ENCODE results near the gene PSPN. TPM values are rescaled to one million over a fixed set of nuclear protein-coding genes. Genes with fewer than 3 reads are reported as not detected.
"Not testable (repeated sequence)": the region's sequence is repeated elsewhere in the genome, so short reads cannot be mapped to it uniquely, and the experiment has no call there.

The PSPN gene
- total RNA-seq, 2 experiments from 2014 or later, result 1.4 to 1.8 TPM

DNA sequence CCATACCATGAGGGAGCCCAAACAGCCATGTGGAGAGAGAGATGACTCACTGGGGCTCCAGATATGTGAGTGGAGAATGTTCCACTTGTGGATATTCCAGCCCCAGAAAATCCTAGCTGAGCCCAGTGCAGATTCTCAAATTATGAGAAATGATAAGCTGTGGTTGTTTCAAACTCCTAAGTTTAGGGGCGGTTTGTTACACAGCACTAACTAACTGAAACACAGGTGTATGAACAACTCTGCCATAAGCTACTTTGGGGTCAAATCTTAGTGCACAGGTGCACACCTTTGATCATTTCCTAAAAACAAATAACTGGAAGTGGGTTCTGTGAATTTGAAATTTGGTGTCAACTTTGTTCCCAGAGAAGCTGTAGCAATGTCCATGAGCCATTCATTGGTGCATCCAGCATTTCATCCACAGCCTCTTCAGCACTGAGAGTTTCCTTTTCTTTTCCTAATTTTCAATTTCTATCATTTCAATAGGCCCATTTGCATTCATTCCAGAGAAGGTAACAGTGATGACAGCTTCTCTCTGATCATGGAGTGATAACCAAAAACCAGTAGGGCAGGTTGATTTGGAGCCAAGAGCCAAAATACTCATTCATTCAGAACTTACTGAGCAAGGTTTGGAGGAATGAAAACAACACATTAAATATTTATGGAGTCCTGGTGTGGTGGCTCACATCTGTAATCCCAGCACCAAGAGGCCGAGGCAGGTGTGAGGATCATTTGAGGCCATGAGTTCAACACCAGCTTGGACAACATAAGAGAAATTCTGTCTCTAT lies 23.2 kb downstream of the PSPN start:
- Mint-ChIP-seq H3K4me3 (no peak overlapping the region), H3K4me1 (no peaks in the 10 kb centered on the region), H3K36me3 (ENCODE audit: low read depth) (peaks cover 9% of the 10 kb centered on the region), H3K27me3 (no peaks in the 10 kb centered on the region), H3K9me3 (ENCODE audit: low read depth) (no peaks in the 10 kb centered on the region), H3K27ac (no peak overlapping the region)
- intact Hi-C loops (cut with DNase I, micrococcal nuclease), result no loop called here
- ChIA-PET POLR2A (no interaction called here), CTCF (interaction anchor here (0.7 kb wide), 1 partner anchor 9 kb away, joined by 3 read pairs; the partner anchor contains the start of gene CLPP)
- no peak for DNase-seq
- no peak for ATAC-seq

DNA sequence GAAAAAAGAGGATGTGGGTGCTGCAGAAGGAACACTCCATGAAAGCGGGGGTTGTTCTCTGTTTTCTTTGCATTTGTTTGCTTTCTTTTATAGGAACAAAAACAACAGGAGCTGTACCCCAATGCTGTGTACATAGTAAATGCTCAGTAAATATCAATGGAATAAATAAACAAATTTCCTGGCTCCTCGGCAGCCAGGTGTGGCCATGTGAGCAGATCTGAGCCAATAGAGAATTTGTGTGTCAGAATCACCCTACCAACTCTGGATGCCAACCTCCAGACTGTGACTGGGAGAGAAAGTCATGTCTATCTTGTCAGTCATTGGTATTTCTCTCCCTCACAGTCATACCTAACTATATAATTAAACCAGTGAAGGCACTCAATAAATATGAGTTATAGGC lies 25.0 kb downstream of the PSPN start:
- no peaks in the 10 kb centered on the region for H3K9me3 Mint-ChIP-seq (ENCODE audit: low read depth)
- no peaks in the 10 kb centered on the region for H3K27me3 Mint-ChIP-seq
- ChIA-PET POLR2A (no interaction called here), CTCF (no interaction called here)
- ATAC-seq, result no peak
- peaks cover 11% of the 10 kb centered on the region for H3K36me3 Mint-ChIP-seq (ENCODE audit: low read depth)
- H3K4me1 Mint-ChIP-seq, result no peaks in the 10 kb centered on the region
- DNase-seq, result no peak
- intact Hi-C loops (cut with DNase I, micrococcal nuclease), result no loop called here
- H3K4me3 Mint-ChIP-seq, result no peak overlapping the region
- no peak overlapping the region for H3K27ac Mint-ChIP-seq

DNA sequence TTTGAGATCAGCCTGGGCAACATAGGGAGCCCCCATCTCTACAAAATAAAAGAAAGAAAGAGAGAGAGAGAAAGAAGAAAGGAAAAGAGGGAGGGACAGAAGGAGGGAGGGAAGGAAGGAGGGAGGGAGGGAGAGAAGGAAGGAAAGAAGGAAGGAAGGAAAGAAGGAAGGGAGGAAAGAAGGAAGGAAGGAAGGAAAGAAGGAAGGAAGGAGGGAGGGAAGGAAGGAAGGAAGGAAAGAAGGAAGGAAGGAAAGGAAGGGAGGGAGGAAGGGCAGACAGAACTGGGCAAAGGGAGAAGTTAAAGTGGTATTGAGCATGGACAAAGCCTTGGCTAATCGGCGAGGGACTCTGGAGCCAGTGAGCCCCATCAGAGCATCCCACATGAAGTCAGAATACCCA lies 26.5 kb downstream of the PSPN start:
- POLR2A ChIA-PET; H3K27me3 Mint-ChIP-seq; intact Hi-C loops (cut with DNase I, micrococcal nuclease); H3K27ac Mint-ChIP-seq; H3K9me3 Mint-ChIP-seq (ENCODE audit: low read depth); DNase-seq; ATAC-seq; CTCF ChIA-PET; H3K4me3 Mint-ChIP-seq; H3K4me1 Mint-ChIP-seq: not testable (repeated sequence)
- peaks cover 11% of the 10 kb centered on the region for H3K36me3 Mint-ChIP-seq (ENCODE audit: low read depth)

DNA sequence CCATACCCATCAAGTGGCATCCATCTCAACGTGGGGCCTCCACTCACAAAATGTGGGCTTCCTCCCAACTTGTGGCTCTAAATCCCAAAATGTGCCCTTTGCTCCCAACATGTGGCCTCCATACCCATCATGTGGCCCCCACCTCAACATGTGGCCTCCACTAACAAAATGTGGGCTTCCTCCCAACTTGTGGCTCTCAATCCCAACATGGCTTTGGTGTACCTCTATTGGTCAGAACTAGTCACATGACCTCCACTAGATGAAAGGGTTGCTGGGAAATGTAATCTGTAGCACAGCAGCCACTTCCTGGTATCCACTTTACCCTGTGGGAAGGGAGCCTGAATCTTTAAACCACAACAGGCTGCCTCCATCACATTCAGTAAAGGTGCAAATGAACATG lies 32.3 kb downstream of the PSPN start:
- no peaks in the 10 kb centered on the region for H3K27me3 Mint-ChIP-seq
- intact Hi-C loops (cut with DNase I, micrococcal nuclease), result no loop called here
- peaks cover 4% of the 10 kb centered on the region for H3K9me3 Mint-ChIP-seq (ENCODE audit: low read depth)
- peaks cover 12% of the 10 kb centered on the region for H3K36me3 Mint-ChIP-seq (ENCODE audit: low read depth)
- H3K4me1 Mint-ChIP-seq, result peaks cover 9% of the 10 kb centered on the region
- CTCF ChIA-PET, result interaction anchor here (0.7 kb wide), 1 partner anchor 655 kb away, joined by 3 read pairs; no protein-coding TSS in a partner anchor
- ATAC-seq (no peak), DNase-seq (no peak)
- peak overlapping the region; percentile 37 for H3K27ac Mint-ChIP-seq
- POLR2A ChIA-PET, result no interaction called here
- H3K4me3 Mint-ChIP-seq, result no peak overlapping the region

DNA sequence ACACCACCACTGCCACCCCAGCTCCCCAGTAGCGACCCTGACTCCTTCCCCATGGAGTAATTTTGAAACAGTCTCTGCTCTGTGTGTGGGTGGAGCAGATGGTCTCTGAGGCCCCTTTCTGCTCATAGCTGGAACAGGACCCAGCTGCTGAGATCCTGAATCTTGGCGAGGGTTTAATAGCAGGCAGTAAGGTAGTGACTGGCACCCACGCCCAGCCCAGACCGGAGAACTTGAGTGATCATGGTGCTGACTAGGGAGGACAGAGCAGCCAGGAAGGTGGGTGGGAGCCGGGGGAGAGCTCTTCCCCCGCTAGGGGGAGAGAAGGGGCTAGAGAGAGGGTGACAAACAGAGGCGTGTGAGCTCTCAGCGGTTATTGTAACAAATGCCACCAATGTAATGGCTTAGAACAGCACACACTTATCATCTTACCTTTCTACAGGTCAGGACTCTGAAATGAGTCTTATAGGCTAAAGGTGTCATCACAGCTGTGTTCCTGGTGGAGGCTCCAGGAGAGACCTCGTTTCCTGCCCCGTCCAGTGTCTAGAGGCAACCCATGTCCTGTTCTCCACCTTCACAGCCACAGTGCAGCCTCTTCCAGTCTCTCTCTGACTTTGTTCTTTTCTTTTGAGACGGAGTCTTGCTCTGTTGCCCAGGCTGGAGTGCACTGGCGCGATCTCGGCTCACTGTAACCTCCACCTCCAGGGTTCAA lies 35.1 kb downstream of the PSPN start:
- Mint-ChIP-seq H3K36me3 (ENCODE audit: low read depth) (peaks cover 8% of the 10 kb centered on the region), H3K4me1 (peaks cover 9% of the 10 kb centered on the region), H3K4me3 (no peak overlapping the region), H3K27ac (no peak overlapping the region), H3K27me3 (no peaks in the 10 kb centered on the region), H3K9me3 (ENCODE audit: low read depth) (peaks cover 4% of the 10 kb centered on the region)
- ChIA-PET POLR2A (no interaction called here), CTCF (interaction anchor here (0.6 to 1.0 kb wide), 3 partner anchors 11 to 203 kb away, joined by 3 to 4 read pairs (median 3); no protein-coding TSS in a partner anchor)
- ATAC-seq, result peak; percentile 61
- intact Hi-C loops (cut with DNase I, micrococcal nuclease), result no loop called here
- peak; percentile 34 for DNase-seq

DNA sequence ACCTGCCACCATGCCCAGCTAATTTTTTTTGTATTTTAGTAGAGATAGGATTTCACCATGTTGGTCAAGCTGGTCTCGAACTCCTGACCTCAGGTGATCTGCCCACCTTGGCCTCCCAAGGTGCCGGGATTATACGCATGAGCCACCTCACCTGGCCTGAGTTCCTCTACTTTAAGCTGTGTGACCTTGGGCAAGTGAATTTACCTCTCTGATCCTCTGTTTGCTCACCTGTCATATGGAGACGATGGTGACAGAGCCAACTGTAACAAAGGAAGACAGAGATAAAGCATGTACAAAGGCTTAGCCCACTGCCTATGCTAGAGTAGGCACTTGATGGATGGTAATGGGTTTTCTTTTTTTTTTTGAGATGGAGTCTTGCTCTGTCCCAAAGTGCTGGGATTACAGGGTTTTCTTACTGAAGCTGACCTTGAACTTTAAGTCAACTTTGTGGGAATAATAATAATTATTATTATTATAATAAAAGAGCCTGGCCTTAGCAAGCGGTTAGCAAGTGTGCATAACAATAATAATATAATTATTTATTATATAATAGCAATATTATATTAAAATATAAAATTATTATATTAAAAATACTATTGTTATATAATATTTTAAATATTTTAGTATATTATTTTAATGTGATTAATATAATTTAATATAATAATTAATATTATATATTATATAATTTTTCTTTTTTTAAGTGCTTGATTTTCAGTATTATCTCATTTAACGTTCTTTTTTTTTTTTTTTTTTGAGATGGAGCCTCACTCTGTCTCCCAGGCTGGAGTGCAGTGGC lies 41.0 kb downstream of the PSPN start:
- CTCF ChIA-PET, result no interaction called here
- no peaks in the 10 kb centered on the region for H3K36me3 Mint-ChIP-seq (ENCODE audit: low read depth)
- no peaks in the 10 kb centered on the region for H3K27me3 Mint-ChIP-seq
- H3K27ac Mint-ChIP-seq, result no peak overlapping the region
- DNase-seq, result no peak
- H3K9me3 Mint-ChIP-seq (ENCODE audit: low read depth), result peaks cover 4% of the 10 kb centered on the region
- H3K4me3 Mint-ChIP-seq, result no peak overlapping the region
- no peak for ATAC-seq
- H3K4me1 Mint-ChIP-seq, result no peaks in the 10 kb centered on the region
- POLR2A ChIA-PET, result no interaction called here
- intact Hi-C loops (cut with DNase I, micrococcal nuclease), result no loop called here

DNA sequence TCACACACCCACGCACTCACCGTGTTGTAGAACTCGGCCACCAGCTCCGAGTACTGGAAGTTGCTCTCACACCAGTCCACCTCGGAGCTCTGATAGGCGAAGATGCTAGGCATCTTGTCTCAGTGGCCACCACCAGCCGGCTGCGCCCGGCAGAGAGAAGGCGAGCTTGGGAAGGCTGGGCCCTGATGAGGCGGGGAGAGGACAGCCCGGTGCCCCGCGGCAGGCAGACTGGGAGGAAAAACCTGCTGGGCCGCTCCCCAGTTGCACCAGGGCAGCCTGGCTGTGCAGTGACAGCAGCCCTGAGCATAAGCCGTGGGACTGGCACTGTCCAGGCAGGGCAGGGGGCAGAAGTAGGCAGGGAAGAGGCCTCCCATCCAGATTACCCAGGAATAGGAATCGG lies 42.3 kb downstream of the PSPN start, which contains the start of gene ACER1:
TSS of gene ACER1 (minus strand) at position 174 of the 400 bp plus-strand sequence. CDS start at position 113, 61 bp downstream.
- H3K36me3 Mint-ChIP-seq (ENCODE audit: low read depth), result no peaks in the 10 kb centered on the region
- DNase-seq, result no peak
- CTCF ChIA-PET, result interaction anchor here (0.5 to 0.6 kb wide), 2 partner anchors 34 to 212 kb away, joined by 3 read pairs; no protein-coding TSS in a partner anchor
- no peak for ATAC-seq
- no peaks in the 10 kb centered on the region for H3K4me1 Mint-ChIP-seq
- no peaks in the 10 kb centered on the region for H3K27me3 Mint-ChIP-seq
- POLR2A ChIA-PET, result no interaction called here
- H3K4me3 Mint-ChIP-seq, result no peak within 1 kb of the TSS
- no peaks in the 10 kb centered on the region for H3K9me3 Mint-ChIP-seq (ENCODE audit: low read depth)
- H3K27ac Mint-ChIP-seq, result no peak within 1 kb of the TSS
- intact Hi-C loops (cut with DNase I, micrococcal nuclease), result no loop called here

DNA sequence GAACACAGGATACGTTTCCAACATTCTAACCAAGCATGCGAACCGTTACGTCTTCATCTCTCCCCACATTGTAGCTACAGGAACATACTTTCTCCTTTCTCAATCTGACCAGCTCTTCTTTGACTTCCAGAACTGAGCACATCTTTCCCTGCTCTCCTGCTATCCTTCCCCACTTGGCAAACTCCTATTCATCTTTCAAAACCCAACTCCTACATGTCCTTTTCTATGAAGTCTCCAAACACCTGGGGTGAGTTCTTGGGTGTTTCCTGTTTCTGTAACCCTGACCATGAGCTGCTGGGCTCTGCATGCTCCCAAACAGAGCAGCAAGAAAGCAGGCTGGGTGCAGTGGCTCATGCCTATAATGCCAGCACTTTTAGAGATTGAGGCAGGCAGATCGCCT lies 48.9 kb downstream of the PSPN start:
- Mint-ChIP-seq H3K27ac (no peak overlapping the region), H3K27me3 (no peaks in the 10 kb centered on the region), H3K9me3 (ENCODE audit: low read depth) (no peaks in the 10 kb centered on the region), H3K4me3 (no peak overlapping the region), H3K36me3 (ENCODE audit: low read depth) (peaks cover 2% of the 10 kb centered on the region), H3K4me1 (peaks cover 2% of the 10 kb centered on the region)
- intact Hi-C loops (cut with DNase I, micrococcal nuclease), result loop anchor here in 1 of 2 experiments (10.0 kb wide), 1 partner anchor 62 kb away; no protein-coding TSS in a partner anchor
- no peak for ATAC-seq
- ChIA-PET CTCF (no interaction called here), POLR2A (no interaction called here)
- no peak for DNase-seq

DNA sequence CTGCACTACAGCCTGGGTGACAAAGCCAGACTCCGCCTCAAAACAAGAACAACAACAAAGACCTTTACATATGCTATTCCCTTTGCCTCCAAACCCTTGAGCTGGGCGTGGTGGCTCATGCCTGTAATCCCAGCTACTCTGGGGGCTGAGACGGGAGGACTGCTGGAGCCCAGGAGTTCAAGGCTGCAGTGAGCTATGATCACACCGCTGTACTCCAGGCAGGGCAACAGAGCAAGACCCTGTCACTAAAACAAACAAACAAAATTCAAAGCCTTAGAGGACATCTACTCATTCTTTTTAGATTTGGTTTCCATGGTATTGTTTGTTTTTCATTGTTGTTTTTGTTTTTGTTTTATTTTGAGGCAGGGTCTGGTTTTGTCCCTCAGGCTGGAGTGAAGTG lies 50.1 kb downstream of the PSPN start:
- no peaks in the 10 kb centered on the region for H3K9me3 Mint-ChIP-seq (ENCODE audit: low read depth)
- H3K27me3 Mint-ChIP-seq, result no peaks in the 10 kb centered on the region
- H3K36me3 Mint-ChIP-seq (ENCODE audit: low read depth), result peaks cover 2% of the 10 kb centered on the region
- no peak overlapping the region for H3K4me3 Mint-ChIP-seq
- ATAC-seq, result no peak
- CTCF ChIA-PET, result interaction anchor here (0.6 kb wide), 1 partner anchor 13 kb away, joined by 3 read pairs; no protein-coding TSS in a partner anchor
- H3K27ac Mint-ChIP-seq, result no peak overlapping the region
- POLR2A ChIA-PET, result no interaction called here
- DNase-seq, result no peak
- H3K4me1 Mint-ChIP-seq, result peaks cover 2% of the 10 kb centered on the region
- intact Hi-C loops (cut with DNase I, micrococcal nuclease), result loop anchor here in 1 of 2 experiments (10.0 kb wide), 1 partner anchor 61 kb away; no protein-coding TSS in a partner anchor

Measured in activated CD4-positive, alpha-beta T cell treated with anti-CD3 and anti-CD28 coated beads for 36 hours (primary cell).